K562 (cell line): ENCODE measurements around the gene DLGAP1. TPM values are rescaled to one million over a fixed set of nuclear protein-coding genes. Genes with fewer than 3 reads are reported as not detected.

Experiments
- ASH1L ChIP-seq: fragments of 450-650 bp; IDR thresholded peaks from 2 replicates; pipeline ENCODE4 v1.6.1; 2018; ENCODE audit warnings: borderline replicate concordance, mild to moderate bottlenecking, low read depth; ENCODE audit not compliant: partially characterized antibody
- BCL6 ChIP-seq: fragments of 250-450 bp; sonication (Bioruptor Pico); IDR thresholded peaks from 2 replicates; pipeline ENCODE4 v1.4.0; 2020
- BRD4 ChIP-seq: fragments of 200-600 bp; sonication (generic); IDR thresholded peaks from 2 replicates; pipeline ENCODE4 v1.6.1; 2017; ENCODE audit warnings: inconsistent platforms
- E2F5 ChIP-seq: sonication (generic); formaldehyde crosslinking; IDR thresholded peaks from 2 replicates; pipeline ENCODE4 v1.8.0; 2022; ENCODE audit warnings: mild to moderate bottlenecking, missing genetic modification reagents
- IRF9 ChIP-seq: fragments of 450-650 bp; IDR thresholded peaks from 2 replicates; pipeline ENCODE4 v1.6.1; 2016; ENCODE audit warnings: missing biosample characterization, missing genetic modification characterization
- KAT7 ChIP-seq: sonication (generic); formaldehyde crosslinking; IDR thresholded peaks from 2 replicates; pipeline ENCODE4 v1.8.0; 2022; ENCODE audit warnings: missing genetic modification reagents, mild to moderate bottlenecking, borderline replicate concordance
- MTA1 ChIP-seq: fragments of 450-650 bp; IDR thresholded peaks from 2 replicates; pipeline ENCODE4 v1.6.1; 2017; ENCODE audit warnings: borderline replicate concordance
- POLR2AphosphoS2 ChIP-seq: IDR thresholded peaks from 2 replicates; pipeline ENCODE4 v1.6.1; 2012; ENCODE audit warnings: low read length, improper control_type of control experiment
- POLR2B ChIP-seq: fragments of 450-650 bp; IDR thresholded peaks from 2 replicates; pipeline ENCODE4 v1.6.1; 2018; ENCODE audit warnings: low read depth; ENCODE audit not compliant: partially characterized antibody
- PRMT5 ChIP-seq: sonication (generic); formaldehyde crosslinking; IDR thresholded peaks from 2 replicates; pipeline ENCODE4 v1.5.0; 2020; ENCODE audit warnings: missing genetic modification reagents
- SMAD4 ChIP-seq: fragments of 250-450 bp; sonication (Bioruptor Pico); conservative IDR thresholded peaks from 2 replicates; pipeline ENCODE4 v1.8.0; 2021; ENCODE audit warnings: inconsistent platforms, mild to moderate bottlenecking, moderate library complexity
- SMARCB1 ChIP-seq: IDR thresholded peaks from 2 replicates; pipeline ENCODE4 v1.6.1; 2011; ENCODE audit warnings: improper control_type of control experiment, low read depth; ENCODE audit not compliant: insufficient read length
- SREBF1 ChIP-seq: fragments of 150-350 bp; IDR thresholded peaks from 2 replicates; pipeline ENCODE4 v1.6.1; 2014; ENCODE audit warnings: antibody characterized with exemption, low read depth, low read length, borderline replicate concordance
- TCF3 ChIP-seq: sonication (generic); formaldehyde crosslinking; IDR thresholded peaks from 2 replicates; pipeline ENCODE4 v1.4.0; 2020; ENCODE audit warnings: mild to moderate bottlenecking, missing genetic modification reagents
- TOE1 ChIP-seq, 2 experiments: fragments of 450-650 bp in 1 of 2; sonication (generic) in 1 of 2; formaldehyde crosslinking in 1 of 2; IDR thresholded peaks; 2 replicates each; pipeline versions ENCODE4 v1.7.1 to v1.8.0; 2016 to 2022; ENCODE audit warnings: borderline replicate concordance in 2 of 2, mild to moderate bottlenecking in 2 of 2, antibody characterized with exemption in 1 of 2, inconsistent platforms in 1 of 2, low read depth in 1 of 2, missing genetic modification reagents in 1 of 2, moderate library complexity in 1 of 2
- U2AF1 ChIP-seq: fragments of 200-400 bp; formaldehyde crosslinking; optimal IDR thresholded peaks from 2 replicates; pipeline ENCODE3; 2017; ENCODE audit warnings: mild to moderate bottlenecking, low read depth, low read length, moderate library complexity
- U2AF2 ChIP-seq: fragments of 200-400 bp; formaldehyde crosslinking; optimal IDR thresholded peaks from 2 replicates; pipeline ENCODE3; 2017; ENCODE audit warnings: low read depth, mild to moderate bottlenecking, low read length
- ZBTB34 ChIP-seq: fragments of 250-450 bp; sonication (Bioruptor Pico); IDR thresholded peaks from 2 replicates; pipeline ENCODE4 v1.8.0; 2021; ENCODE audit warnings: mild to moderate bottlenecking, moderate library complexity
- ZFPM2 ChIP-seq: fragments of 250-450 bp; sonication (Bioruptor Pico); IDR thresholded peaks from 2 replicates; pipeline ENCODE4 v1.5.1; 2022; ENCODE audit warnings: mild to moderate bottlenecking
- ZNF408 ChIP-seq: fragments of 250-450 bp; sonication (Bioruptor Pico); IDR thresholded peaks from 2 replicates; pipeline ENCODE4 v1.4.0; 2020; ENCODE audit warnings: low read depth, mild to moderate bottlenecking, moderate library complexity
- polyA plus RNA-seq, 8 experiments: library from polyadenylated mRNA; depleted of rRNA in 4 of 8; stranded (reverse) in 5 of 8; unstranded in 3 of 8; fragments of >200 nt; fragmentation: Nextera tagmentation in 2 of 8; fragmentation: Illumina TruSeq in 1 of 8; extraction: Ambion mirVana in 2 of 8; extraction: Trizol in 1 of 8; gene quantifications; 2 replicates each; pipeline versions ENCODE4 v1.2.1 to v1.2.3, GENCODE V29; 2011 to 2014; ENCODE audit warnings: inconsistent platforms in 1 of 8, missing spikeins in 1 of 8
- total RNA-seq, 7 experiments: library from RNA; depleted of rRNA in 6 of 7; stranded (reverse); fragments of >200 nt in 6 of 7; fragmentation: Illumina TruSeq in 2 of 7; extraction: Trizol in 2 of 7; gene quantifications; 2 replicates each; pipeline versions ENCODE4 v1.2.1 to v1.2.3, GENCODE V29; 2011 to 2021; ENCODE audit warnings: low replicate concordance in 1 of 7
- TF ChIP-seq, protein P1 (sequence below): fragments of 450-650 bp; formaldehyde crosslinking; IDR thresholded peaks from 2 replicates; pipeline ENCODE4 v1.4.0; 2020; ENCODE audit warnings: mild to moderate bottlenecking
- TF ChIP-seq, protein P2 (sequence below): fragments of 450-650 bp; conservative IDR thresholded peaks from 2 replicates; pipeline ENCODE4 v1.6.1; 2016; ENCODE audit warnings: missing genetic modification characterization, low read depth, mild to moderate bottlenecking, control low read depth, missing compliant biosample characterization

DLGAP1 gene
- total and polyA plus RNA-seq, 9 of the 15 experiments (the other 6 are each of a cell fraction or from before 2014, with no cell fraction given): 0.04 to 0.22 (median 0.08) TPM

- TF ChIP-seq PRMT5 (CRISPR knock-in tag) (no peak), POLR2B (no peak), TOE1 (IDR thresholded peaks at IDR 0.05; ENCODE audit: borderline replicate concordance) (no peak), TOE1 (CRISPR knock-in tag; IDR thresholded peaks at IDR 0.05; ENCODE audit: borderline replicate concordance, low read depth) (no peak), ZNF408 (CRISPR knock-in tag) (no peak), BRD4 (peak; percentile 90), SMARCB1 (no peak), KAT7 (CRISPR knock-in tag) (no peak), U2AF1 (no peak), SMAD4 (0 out of 2 replicates have a peak, but pooled peaks have one; percentile 66), E2F5 (CRISPR knock-in tag) (no peak), IRF9 (tag) (no peak), BCL6 (CRISPR knock-in tag) (no peak), MTA1 (no peak), POLR2AphosphoS2 (no peak), ZBTB34 (CRISPR knock-in tag) (peak; percentile 66; the same call in 1 of the 2 replicates), ASH1L (no peak), U2AF2 (no peak), TCF3 (CRISPR knock-in tag) (peak; percentile 52; the same call in 1 of the 2 replicates), SREBF1 (no peak), ZFPM2 (no peak)
- TF ChIP-seq, protein P1, sequence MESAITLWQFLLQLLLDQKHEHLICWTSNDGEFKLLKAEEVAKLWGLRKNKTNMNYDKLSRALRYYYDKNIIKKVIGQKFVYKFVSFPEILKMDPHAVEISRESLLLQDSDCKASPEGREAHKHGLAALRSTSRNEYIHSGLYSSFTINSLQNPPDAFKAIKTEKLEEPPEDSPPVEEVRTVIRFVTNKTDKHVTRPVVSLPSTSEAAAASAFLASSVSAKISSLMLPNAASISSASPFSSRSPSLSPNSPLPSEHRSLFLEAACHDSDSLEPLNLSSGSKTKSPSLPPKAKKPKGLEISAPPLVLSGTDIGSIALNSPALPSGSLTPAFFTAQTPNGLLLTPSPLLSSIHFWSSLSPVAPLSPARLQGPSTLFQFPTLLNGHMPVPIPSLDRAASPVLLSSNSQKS: no peak
- TF ChIP-seq, protein P2, sequence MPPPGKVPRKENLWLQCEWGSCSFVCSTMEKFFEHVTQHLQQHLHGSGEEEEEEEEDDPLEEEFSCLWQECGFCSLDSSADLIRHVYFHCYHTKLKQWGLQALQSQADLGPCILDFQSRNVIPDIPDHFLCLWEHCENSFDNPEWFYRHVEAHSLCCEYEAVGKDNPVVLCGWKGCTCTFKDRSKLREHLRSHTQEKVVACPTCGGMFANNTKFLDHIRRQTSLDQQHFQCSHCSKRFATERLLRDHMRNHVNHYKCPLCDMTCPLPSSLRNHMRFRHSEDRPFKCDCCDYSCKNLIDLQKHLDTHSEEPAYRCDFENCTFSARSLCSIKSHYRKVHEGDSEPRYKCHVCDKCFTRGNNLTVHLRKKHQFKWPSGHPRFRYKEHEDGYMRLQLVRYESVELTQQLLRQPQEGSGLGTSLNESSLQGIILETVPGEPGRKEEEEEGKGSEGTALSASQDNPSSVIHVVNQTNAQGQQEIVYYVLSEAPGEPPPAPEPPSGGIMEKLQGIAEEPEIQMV (tag): 0 out of 2 replicates have a peak, but pooled peaks have one; percentile 49
Observed at GRCh38 chr18:3607309-3608098, 847.6 kb downstream of the DLGAP1 start (continued).
